IMR-90 (cell line): ENCODE data around the gene PCSK6. TPM values are rescaled to one million over a fixed set of nuclear protein-coding genes. Genes with fewer than 3 reads are reported as not detected.

Experiments used
- ATAC-seq: fragments of 200-7000 bp; cut with Tn5 transposase; 2 replicates; pipeline ENCODE4 v1.9.1; 2020; ENCODE audit warnings: low read depth, mild to moderate bottlenecking, moderate library complexity
- BruUV-seq: library from RNA; stranded (reverse); fragments of 400-500 nt; replicated peaks from 2 replicates; lab custom pipeline; 2021; lab: Mats Ljungman, UMichigan
- CTCF ChIA-PET: fragments of 300-600 bp; formaldehyde crosslinking; extraction: SDS; loops from one replicate; lab custom pipeline; 2021; ENCODE audit warnings: antibody characterized with exemption; lab: Yijun Ruan, JAX
- POLR2A ChIA-PET: fragments of 300-600 bp; sonication (Branson Sonifier 250); formaldehyde crosslinking; loops from one replicate; lab custom pipeline; 2022; ENCODE audit warnings: antibody characterized with exemption; ENCODE audit not compliant: unreplicated experiment; lab: Charles Lee
- DNase-seq: peaks from one replicate; pipeline ENCODE4 v3.0.0; 2013
- H2AFZ ChIP-seq: replicated peaks from 2 replicates; pipeline ENCODE3; 2013; ENCODE audit warnings: low read length, mild to moderate bottlenecking; ENCODE audit not compliant: poor library complexity
- H2AK5ac ChIP-seq: 2 replicates; pipeline ENCODE4 v1.6.1; 2013; ENCODE audit warnings: low read depth, low read length, inconsistent platforms
- H2AK9ac ChIP-seq: replicated peaks from 2 replicates; pipeline ENCODE3; 2013; ENCODE audit warnings: mild to moderate bottlenecking, low read depth, low read length, moderate library complexity; ENCODE audit not compliant: poor library complexity
- H2BK120ac ChIP-seq: 2 replicates; pipeline ENCODE4 v1.6.1; 2013; ENCODE audit warnings: low read depth, low read length, inconsistent platforms
- H2BK15ac ChIP-seq: 3 replicates; pipeline ENCODE4 v1.6.1; 2013; ENCODE audit warnings: low read depth, low read length, inconsistent platforms
- H2BK20ac ChIP-seq: 2 replicates; pipeline ENCODE4 v1.6.1; 2013; ENCODE audit warnings: low read depth, mild to moderate bottlenecking, inconsistent platforms, low read length, moderate library complexity
- H2BK5ac ChIP-seq: 2 replicates; pipeline ENCODE4 v1.6.1; 2013; ENCODE audit warnings: mild to moderate bottlenecking, low read depth, low read length, inconsistent platforms; ENCODE audit not compliant: poor library complexity, severe bottlenecking
- H3K14ac ChIP-seq: replicated peaks from 2 replicates; pipeline ENCODE4 v1.6.1; 2013; ENCODE audit warnings: low read depth, low read length, inconsistent platforms
- H3K18ac ChIP-seq: 2 replicates; pipeline ENCODE4 v1.6.1; 2013; ENCODE audit warnings: low read depth, low read length, control low read depth
- H3K23ac ChIP-seq: 2 replicates; pipeline ENCODE4 v1.6.1; 2013; ENCODE audit warnings: low read depth, low read length, inconsistent platforms
- H3K27ac ChIP-seq: 2 replicates; pipeline ENCODE4 v1.5.1; 2013; ENCODE audit warnings: mild to moderate bottlenecking, control low read depth, low read length; ENCODE audit not compliant: insufficient read depth
- H3K27me3 ChIP-seq: 2 replicates; pipeline ENCODE4 v1.6.1; 2013; ENCODE audit warnings: low read length; ENCODE audit not compliant: control insufficient read depth, insufficient read depth
- H3K36me3 ChIP-seq: 2 replicates; pipeline ENCODE4 v1.6.1; 2013; ENCODE audit warnings: low read length, mixed read lengths; ENCODE audit not compliant: control insufficient read depth, insufficient read depth
- H3K4ac ChIP-seq: 2 replicates; pipeline ENCODE4 v1.6.1; 2013; ENCODE audit warnings: low read depth, low read length, inconsistent platforms
- H3K4me1 ChIP-seq: 2 replicates; pipeline ENCODE4 v1.6.1; 2013; ENCODE audit warnings: low read length, mixed read lengths; ENCODE audit not compliant: control insufficient read depth, insufficient read depth
- H3K4me2 ChIP-seq: 2 replicates; pipeline ENCODE4 v1.6.1; 2013; ENCODE audit warnings: low read depth, mild to moderate bottlenecking, control low read depth, low read length, moderate library complexity
- H3K4me3 ChIP-seq: 2 replicates; pipeline ENCODE4 v1.5.1; 2013; ENCODE audit warnings: low read depth, mild to moderate bottlenecking, control low read depth, low read length, moderate library complexity; ENCODE audit not compliant: insufficient read depth
- H3K56ac ChIP-seq: 2 replicates; pipeline ENCODE4 v1.6.1; 2013; ENCODE audit warnings: low read length, inconsistent platforms; ENCODE audit not compliant: insufficient read depth; ENCODE audit errors: extremely low read depth
- H3K79me1 ChIP-seq, 2 experiments: 2 replicates each; pipeline ENCODE4 v1.6.1; 2013; ENCODE audit warnings: low read length in 2 of 2, inconsistent platforms in 1 of 2, low read depth in 1 of 2
- H3K9ac ChIP-seq: 2 replicates; pipeline ENCODE4 v1.6.1; 2013; ENCODE audit warnings: low read depth, low read length, control low read depth
- H3K9me1 ChIP-seq: 2 replicates; pipeline ENCODE4 v1.6.1; 2013; ENCODE audit warnings: low read length, inconsistent platforms; ENCODE audit not compliant: insufficient read depth
- H3K9me3 ChIP-seq: 2 replicates; pipeline ENCODE4 v1.6.1; 2013; ENCODE audit warnings: low read length; ENCODE audit not compliant: control insufficient read depth, insufficient read depth
- H4K20me1 ChIP-seq: 2 replicates; pipeline ENCODE4 v1.6.1; 2013; ENCODE audit warnings: low read length, inconsistent platforms; ENCODE audit not compliant: insufficient read depth
- H4K5ac ChIP-seq: 2 replicates; pipeline ENCODE4 v1.6.1; 2013; ENCODE audit warnings: mild to moderate bottlenecking, low read depth, low read length, control low read depth
- H4K8ac ChIP-seq, 2 experiments: 2 replicates each; pipeline ENCODE4 v1.6.1; 2013; ENCODE audit warnings: low read depth in 2 of 2, low read length in 2 of 2, control low read depth in 1 of 2, inconsistent platforms in 1 of 2
- H4K91ac ChIP-seq: 2 replicates; pipeline ENCODE4 v1.6.1; 2013; ENCODE audit warnings: low read depth, low read length, inconsistent platforms; ENCODE audit not compliant: insufficient read depth
- RCOR1 ChIP-seq: IDR thresholded peaks from 2 replicates; pipeline ENCODE4 v1.6.1; 2012; ENCODE audit warnings: mild to moderate bottlenecking, low read length, improper control_type of control experiment; ENCODE audit not compliant: insufficient replicate concordance
- WGBS, 2 experiments: methylation state at CpG; one replicate each; pipeline versions ENCODE4 v1.1.5 to v1.1.7; 2013; ENCODE audit warnings: missing lambda C conversion rate in 2 of 2; ENCODE audit not compliant: insufficient read length in 1 of 2; ENCODE audit errors: extremely low coverage in 2 of 2; 5-methylcytosine and 5-hydroxymethylcytosine counted together
- dilution Hi-C: fragments of 300-500 bp; cut with HindIII; formaldehyde crosslinking; loops from one replicate; pipeline ENCODE4 v1.14.3; 2018; ENCODE audit warnings: low sequenced_read_pairs; ENCODE audit not compliant: unreplicated experiment
- in situ Hi-C: fragments of 300-500 bp; cut with MboI; formaldehyde crosslinking; loops from 3 replicates; pipeline ENCODE4 v1.14.3; 2019; ENCODE audit warnings: low sequenced_read_pairs, inconsistent platforms, mixed read lengths
- intact Hi-C: fragments of 100-400 bp; cut with micrococcal nuclease; formaldehyde crosslinking; loops from 2 replicates; pipeline ENCODE4 v1.10.0; 2022
- polyA plus RNA-seq, 3 experiments: library from polyadenylated mRNA; depleted of rRNA; stranded (reverse); fragments of >200 nt; gene quantifications; 2 replicates each; pipeline ENCODE4 v1.2.3, GENCODE V29; 2012; ENCODE audit warnings: low replicate concordance in 1 of 3
- total RNA-seq: library from RNA; depleted of rRNA; stranded (reverse); fragments of >200 nt; gene quantifications from 2 replicates; pipeline ENCODE4 v1.2.3, GENCODE V29; 2012
- TF ChIP-seq, protein P1 (sequence below): fragments of 150-350 bp; IDR thresholded peaks from 2 replicates; pipeline ENCODE4 v1.6.1; 2017; ENCODE audit warnings: mild to moderate bottlenecking, antibody characterized with exemption, low read length, low read depth

The PCSK6 gene
- total and polyA plus RNA-seq, 2 of the 4 experiments (the other 2 are of a cell fraction), result not detected

DNA sequence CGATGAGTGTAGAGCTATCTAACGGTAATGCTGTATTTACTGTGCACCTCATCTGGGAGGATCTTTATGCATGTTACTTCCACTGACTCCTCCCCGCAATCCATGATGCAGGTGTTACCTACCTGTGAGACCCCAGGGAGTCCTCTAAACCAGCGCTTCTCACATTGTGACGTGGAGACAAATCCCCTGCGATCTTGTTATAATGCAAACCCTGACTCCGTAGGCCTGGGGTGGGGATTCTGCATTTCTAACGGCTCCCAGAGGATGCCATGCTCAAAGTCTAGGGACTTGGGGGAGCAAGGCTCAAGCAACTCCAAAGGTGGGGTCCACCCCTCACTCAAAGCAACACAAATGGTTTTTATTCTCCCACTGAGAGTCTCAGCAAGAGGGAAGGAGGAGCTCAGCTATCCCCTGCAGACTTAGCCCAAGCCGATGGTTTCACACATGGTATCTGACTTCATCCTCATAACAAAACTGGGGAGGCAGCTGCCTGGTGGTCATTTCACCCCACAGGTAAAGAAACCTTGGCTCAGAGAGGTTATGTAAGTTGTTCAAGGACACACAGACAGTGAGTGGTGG is 63.6 kb downstream of the PCSK6 start:
- H3K23ac ChIP-seq, result no peak overlapping the region
- in situ Hi-C loops, result no loop called here
- no peaks in the 10 kb centered on the region for H3K9me3 ChIP-seq
- dilution Hi-C loops, result no loop called here
- TF ChIP-seq, protein P1, sequence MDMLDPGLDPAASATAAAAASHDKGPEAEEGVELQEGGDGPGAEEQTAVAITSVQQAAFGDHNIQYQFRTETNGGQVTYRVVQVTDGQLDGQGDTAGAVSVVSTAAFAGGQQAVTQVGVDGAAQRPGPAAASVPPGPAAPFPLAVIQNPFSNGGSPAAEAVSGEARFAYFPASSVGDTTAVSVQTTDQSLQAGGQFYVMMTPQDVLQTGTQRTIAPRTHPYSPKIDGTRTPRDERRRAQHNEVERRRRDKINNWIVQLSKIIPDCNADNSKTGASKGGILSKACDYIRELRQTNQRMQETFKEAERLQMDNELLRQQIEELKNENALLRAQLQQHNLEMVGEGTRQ, result no peak
- TF ChIP-seq RCOR1, result no peak
- no peak overlapping the region for H4K91ac ChIP-seq
- no peak for DNase-seq
- CTCF ChIA-PET, result no interaction called here
- no peaks in the 10 kb centered on the region for H3K36me3 ChIP-seq
- WGBS, 2 experiments, result 30% methylated on average over 5 of the region's 9 CpGs; no CpG with 5 or more reads in 1 of the 2 experiments
- H3K18ac ChIP-seq, result no peak overlapping the region
- H3K9ac ChIP-seq, result no peak overlapping the region
- POLR2A ChIA-PET, result no interaction called here
- no peak overlapping the region for H4K8ac ChIP-seq
- H2BK5ac ChIP-seq, result no peak overlapping the region
- no peak overlapping the region for H3K14ac ChIP-seq
- no peaks in the 10 kb centered on the region for H3K4me1 ChIP-seq
- H2BK20ac ChIP-seq, result no peak overlapping the region
- H3K4me3 ChIP-seq, result no peak overlapping the region
- no peak overlapping the region for H2BK120ac ChIP-seq
- no peak overlapping the region for H2BK15ac ChIP-seq
- H3K4ac ChIP-seq, result no peak overlapping the region
- no peak overlapping the region for H3K27ac ChIP-seq
- H3K27me3 ChIP-seq, result peaks cover 11% of the 10 kb centered on the region
- no peak overlapping the region for H4K5ac ChIP-seq
- no peak for ATAC-seq
- H2AK9ac ChIP-seq, result no peak overlapping the region
- no peaks in the 10 kb centered on the region for H3K79me1 ChIP-seq
- H3K56ac ChIP-seq, result no peak overlapping the region
- no peaks in the 10 kb centered on the region for H3K9me1 ChIP-seq
- H3K4me2 ChIP-seq, result no peak overlapping the region
- no peak overlapping the region for H2AFZ ChIP-seq
- intact Hi-C loops, result no loop called here
- no peaks in the 10 kb centered on the region for H4K20me1 ChIP-seq
- no peak overlapping the region for H2AK5ac ChIP-seq
- no TSS peak for BruUV-seq
